GM21390 (cell line): ENCODE results near the gene STK17A.
"Not testable (repeated sequence)": the region's sequence is repeated elsewhere in the genome, so short reads cannot be mapped to it uniquely, and the experiment has no call there.

Source experiments
- ATAC-seq: cut with Tn5 transposase; IDR thresholded peaks from one replicate; pipeline ENCODE4 v1.9.1; 2021; ENCODE audit not compliant: unreplicated experiment

Gene STK17A

GRCh38 chr7:43594020-43594419, 11.1 kb downstream of the STK17A start:
- no peak for ATAC-seq

- not testable (repeated sequence) for ATAC-seq
Observed at GRCh38 chr7:43596426-43596825, 13.5 kb downstream of the STK17A start.

GRCh38 chr7:43600056-43600455, 17.1 kb downstream of the STK17A start:
- ATAC-seq = no peak

GRCh38 chr7:43602256-43602655, 19.3 kb downstream of the STK17A start:
- no peak for ATAC-seq

- no peak for ATAC-seq
Observed at GRCh38 chr7:43604251-43604650, 21.3 kb downstream of the STK17A start.

GRCh38 chr7:43609097-43609496, 26.2 kb downstream of the STK17A start:
- ATAC-seq = no peak

- ATAC-seq = no peak
Observed at GRCh38 chr7:43612128-43612527, 29.2 kb downstream of the STK17A start.

GRCh38 chr7:43612599-43613589, 30.0 kb downstream of the STK17A start:
- peak; percentile 83 for ATAC-seq

GRCh38 chr7:43615558-43616145, 32.7 kb downstream of the STK17A start:
- no peak for ATAC-seq

GRCh38 chr7:43616977-43617376, 34.1 kb downstream of the STK17A start:
- no peak for ATAC-seq

GRCh38 chr7:43618073-43618472, 35.2 kb downstream of the STK17A start:
- no peak for ATAC-seq

- no peak for ATAC-seq
Observed at GRCh38 chr7:43619213-43620012, 36.5 kb downstream of the STK17A start.

- ATAC-seq = no peak
Observed at GRCh38 chr7:43621729-43622448, 39.0 kb downstream of the STK17A start.

- no peak for ATAC-seq
Observed at GRCh38 chr7:43624156-43624555, 41.2 kb downstream of the STK17A start.

GRCh38 chr7:43625453-43625852, 42.5 kb downstream of the STK17A start:
- peak; percentile 67 for ATAC-seq

GRCh38 chr7:43625980-43626379, 43.1 kb downstream of the STK17A start:
- ATAC-seq = peak; percentile 40

- ATAC-seq = no peak
Observed at GRCh38 chr7:43626695-43627094, 43.8 kb downstream of the STK17A start.

GRCh38 chr7:43627798-43628197, 44.9 kb downstream of the STK17A start:
- ATAC-seq = not testable (repeated sequence)

- no peak for ATAC-seq
Observed at GRCh38 chr7:43628431-43628830, 45.5 kb downstream of the STK17A start.

- ATAC-seq = no peak
Observed at GRCh38 chr7:43629857-43630256, 46.9 kb downstream of the STK17A start.

- ATAC-seq = no peak
Observed at GRCh38 chr7:43630482-43630881, 47.6 kb downstream of the STK17A start.
